HepG2 (cell line): Measurements from ENCODE around the gene CCSER1. TPM values are rescaled to one million over a fixed set of nuclear protein-coding genes. Genes with fewer than 3 reads are reported as not detected.

Experiments
- ATAC-seq: fragments of 200-7000 bp; cut with Tn5 transposase; 3 replicates; pipeline ENCODE4 v1.9.1; 2020; ENCODE audit warnings: mild to moderate bottlenecking, moderate library complexity
- BruUV-seq: library from RNA; stranded (reverse); fragments of 400-500 nt; replicated peaks from 2 replicates; lab custom pipeline; 2021; lab: Mats Ljungman, UMichigan
- CTCF ChIA-PET: fragments of 300-600 bp; formaldehyde crosslinking; extraction: SDS; loops from one replicate; lab custom pipeline; 2021; ENCODE audit warnings: low total read pairs, inconsistent platforms, low intra/inter-chr PET ratio; lab: Yijun Ruan, JAX
- POLR2A ChIA-PET: fragments of 350-600 bp; sonication (Branson Sonifier 250); formaldehyde crosslinking; loops from one replicate; lab custom pipeline; 2020; ENCODE audit warnings: antibody characterized with exemption, inconsistent platforms; lab: Yijun Ruan, JAX
- DNase-seq: peaks from one replicate; pipeline ENCODE4 v3.0.0-alpha.2; 2015; ENCODE audit warnings: low spot score
- FAIRE-seq: peaks from 3 replicates; lab custom pipeline; 2011; peaks lifted over from hg19 to GRCh38; lab: Jason Lieb, UNC
- H2AFZ ChIP-seq: one replicate; pipeline ENCODE4 v1.6.1; 2011; ENCODE audit warnings: low read length, inconsistent platforms
- H3K27ac ChIP-seq: fragments of 300-600 bp; 3 replicates; pipeline ENCODE4 v1.8.0; 2011; ENCODE audit warnings: mixed run types, mild to moderate bottlenecking, mixed read lengths, low read length, inconsistent platforms; ENCODE audit not compliant: insufficient read depth; ENCODE audit errors: extremely low read length
- H3K27me3 ChIP-seq, 2 experiments: fragments of 200-600 bp in 1 of 2; 2 replicates in 1 of 2; 3 replicates in 1 of 2; pipeline versions ENCODE4 v1.6.0 to v1.8.0; 2011; ENCODE audit warnings: low read length in 2 of 2, mild to moderate bottlenecking in 2 of 2, moderate library complexity in 2 of 2, inconsistent platforms in 1 of 2; ENCODE audit not compliant: insufficient read depth in 2 of 2, control insufficient read depth in 1 of 2
- H3K36me3 ChIP-seq, 2 experiments: fragments of 200-600 bp in 1 of 2; replicated peaks in 1 of 2; 2 replicates in 1 of 2; 3 replicates in 1 of 2; pipeline versions ENCODE4 v1.5.1 to v1.8.0; 2011; ENCODE audit warnings: low read length in 2 of 2, inconsistent platforms in 1 of 2; ENCODE audit not compliant: insufficient read depth in 2 of 2, control insufficient read depth in 1 of 2
- H3K4me1 ChIP-seq: 2 replicates; pipeline ENCODE4 v1.5.1; 2012; ENCODE audit warnings: low read length, inconsistent platforms; ENCODE audit not compliant: insufficient read depth
- H3K4me2 ChIP-seq: 2 replicates; pipeline ENCODE4 v1.6.0; 2011; ENCODE audit warnings: low read depth, low read length, inconsistent platforms
- H3K4me3 ChIP-seq, 3 experiments: fragments of 200-600 bp in 1 of 3; sonication (generic), shearing (Covaris generic) in 1 of 3; replicated peaks in 1 of 3; 2 replicates each; pipeline ENCODE4 v1.5.1; 2011 to 2016; ENCODE audit warnings: low read length in 3 of 3, inconsistent platforms in 2 of 3, low read depth in 2 of 3, mild to moderate bottlenecking in 2 of 3, control low read depth in 1 of 3, mixed read lengths in 1 of 3; ENCODE audit not compliant: insufficient read depth in 1 of 3
- H3K79me2 ChIP-seq: one replicate; pipeline ENCODE4 v1.6.1; 2011; ENCODE audit warnings: low read length, inconsistent platforms; ENCODE audit not compliant: insufficient read depth
- H3K9ac ChIP-seq: 2 replicates; pipeline ENCODE4 v1.6.0; 2011; ENCODE audit warnings: mild to moderate bottlenecking, low read depth, low read length, inconsistent platforms; ENCODE audit not compliant: insufficient read depth
- H3K9me3 ChIP-seq: 2 replicates; pipeline ENCODE4 v1.5.1; 2012; ENCODE audit warnings: mild to moderate bottlenecking, low read length
- H4K20me1 ChIP-seq: 2 replicates; pipeline ENCODE4 v1.6.0; 2011; ENCODE audit warnings: inconsistent platforms, mild to moderate bottlenecking, low read length, moderate library complexity; ENCODE audit not compliant: insufficient read depth
- BHLHE40 ChIP-seq: IDR thresholded peaks from 2 replicates; pipeline ENCODE4 v1.6.1; 2011; ENCODE audit warnings: low read length, improper control_type of control experiment
- FOXJ3 ChIP-seq: sonication (generic); formaldehyde crosslinking; IDR thresholded peaks from 2 replicates; pipeline ENCODE4 v1.4.0; 2020; ENCODE audit warnings: missing genetic modification reagents, mild to moderate bottlenecking, borderline replicate concordance
- NRL ChIP-seq: sonication (generic); formaldehyde crosslinking; IDR thresholded peaks from 2 replicates; pipeline ENCODE4 v1.5.0; 2020; ENCODE audit warnings: missing genetic modification reagents, mild to moderate bottlenecking, moderate library complexity, borderline replicate concordance
- TP53 ChIP-seq: sonication (generic); formaldehyde crosslinking; conservative IDR thresholded peaks from 2 replicates; pipeline ENCODE4 v1.4.0; 2020; ENCODE audit warnings: missing genetic modification reagents
- ZNF556 ChIP-seq: sonication (generic); formaldehyde crosslinking; IDR thresholded peaks from 2 replicates; pipeline ENCODE4 v1.4.0; 2020; ENCODE audit warnings: mild to moderate bottlenecking, missing genetic modification reagents, borderline replicate concordance
- ZNF572 ChIP-seq: sonication (generic); formaldehyde crosslinking; IDR thresholded peaks from 2 replicates; pipeline ENCODE4 v1.5.1; 2020; ENCODE audit warnings: mild to moderate bottlenecking, missing genetic modification reagents
- ZNF841 ChIP-seq: sonication (generic); formaldehyde crosslinking; IDR thresholded peaks from 2 replicates; pipeline ENCODE4 v1.8.1; 2023; ENCODE audit warnings: missing genetic modification reagents, borderline replicate concordance
- WGBS: methylation state at CpG from one replicate; pipeline ENCODE4 v1.1.6; 2017; ENCODE audit warnings: low lambda C conversion rate; 5-methylcytosine and 5-hydroxymethylcytosine counted together
- in situ Hi-C: cut with HindIII; loops from 2 replicates; pipeline ENCODE4 v1.10.0; 2017; ENCODE audit warnings: low pct_unique_long_range_greater_than_20kb; ENCODE audit not compliant: extremely low pct_ligation_motif_present
- intact Hi-C: fragments of 100-400 bp; cut with micrococcal nuclease; formaldehyde crosslinking; loops from one replicate; pipeline ENCODE4 v1.10.0; 2022; ENCODE audit not compliant: unreplicated experiment
- polyA plus RNA-seq, 8 experiments: library from polyadenylated mRNA; depleted of rRNA in 3 of 8; stranded (reverse) in 7 of 8; unstranded in 1 of 8; fragments of >200 nt; fragmentation: Illumina TruSeq in 4 of 8; extraction: Trizol in 4 of 8; gene quantifications; 2 replicates each; pipeline versions ENCODE4 v1.2.1 to v1.2.3, GENCODE V29; 2011 to 2016; ENCODE audit warnings: low read depth in 4 of 8, missing spikeins in 1 of 8, mixed read lengths in 1 of 8; ENCODE audit not compliant: insufficient read depth in 1 of 8
- total RNA-seq, 5 experiments: library from RNA; depleted of rRNA; stranded (reverse); fragments of >200 nt; fragmentation: Illumina TruSeq; extraction: Trizol; gene quantifications; 2 replicates each; pipeline ENCODE4 v1.2.3, GENCODE V29; 2016; ENCODE audit warnings: low read depth in 1 of 5
- TF ChIP-seq, protein P1 (sequence below): sonication (generic); formaldehyde crosslinking; IDR thresholded peaks from 2 replicates; pipeline ENCODE4 v1.5.0; 2020; ENCODE audit warnings: missing genetic modification reagents
- TF ChIP-seq, protein P2 (sequence below): sonication (generic); formaldehyde crosslinking; IDR thresholded peaks from 2 replicates; pipeline ENCODE4 v1.4.0; 2020; ENCODE audit warnings: missing genetic modification reagents, borderline replicate concordance
- TF ChIP-seq, protein P3 (sequence below): sonication (generic); formaldehyde crosslinking; IDR thresholded peaks from 2 replicates; pipeline ENCODE4 v1.5.0; 2020; ENCODE audit warnings: missing genetic modification reagents
- TF ChIP-seq, protein P4 (sequence below): IDR thresholded peaks from 2 replicates; pipeline ENCODE4 v1.6.1; 2018; ENCODE audit warnings: missing genetic modification reagents

The CCSER1 gene
- total and polyA plus RNA-seq, 2 of the 13 experiments (the other 11 are each of a cell fraction or from before 2014, with no cell fraction given), result not detected

GRCh38 chr4:90146306-90146705, 19.1 kb downstream of the CCSER1 start:
- no peak overlapping the region for H3K27ac ChIP-seq
- CTCF ChIA-PET, result no interaction called here
- DNase-seq, result no peak
- FAIRE-seq, result no peak
- H3K79me2 ChIP-seq, result no peaks in the 10 kb centered on the region
- H3K4me2 ChIP-seq, result no peak overlapping the region
- no peak for ATAC-seq
- no TSS peak for BruUV-seq
- no peak overlapping the region for H3K4me3 ChIP-seq
- in situ Hi-C loops (no loop called here), intact Hi-C loops (no loop called here)
- H3K36me3 ChIP-seq, result no peaks in the 10 kb centered on the region
- H3K4me1 ChIP-seq, result no peaks in the 10 kb centered on the region
- WGBS, result under 1% methylated on average over 5 of the region's 5 CpGs
- no peak overlapping the region for H3K9ac ChIP-seq
- H3K27me3 ChIP-seq, result no peaks in the 10 kb centered on the region
- H3K9me3 ChIP-seq, result no peaks in the 10 kb centered on the region
- POLR2A ChIA-PET, result no interaction called here
- H2AFZ ChIP-seq, result no peak overlapping the region
- TF ChIP-seq ZNF572 (CRISPR knock-in tag), result no peak
- TF ChIP-seq ZNF556 (CRISPR knock-in tag), result no peak
- no peak for TF ChIP-seq NRL
- TF ChIP-seq FOXJ3, result no peak
- TF ChIP-seq, protein P1, sequence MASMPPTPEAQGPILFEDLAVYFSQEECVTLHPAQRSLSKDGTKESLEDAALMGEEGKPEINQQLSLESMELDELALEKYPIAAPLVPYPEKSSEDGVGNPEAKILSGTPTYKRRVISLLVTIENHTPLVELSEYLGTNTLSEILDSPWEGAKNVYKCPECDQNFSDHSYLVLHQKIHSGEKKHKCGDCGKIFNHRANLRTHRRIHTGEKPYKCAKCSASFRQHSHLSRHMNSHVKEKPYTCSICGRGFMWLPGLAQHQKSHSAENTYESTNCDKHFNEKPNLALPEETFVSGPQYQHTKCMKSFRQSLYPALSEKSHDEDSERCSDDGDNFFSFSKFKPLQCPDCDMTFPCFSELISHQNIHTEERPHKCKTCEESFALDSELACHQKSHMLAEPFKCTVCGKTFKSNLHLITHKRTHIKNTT (CRISPR knock-in tag), result no peak
- TF ChIP-seq ZNF841 (CRISPR knock-in tag), result no peak
- H4K20me1 ChIP-seq, result no peaks in the 10 kb centered on the region

GRCh38 chr4:90148574-90149148, 21.5 kb downstream of the CCSER1 start:
- in situ Hi-C loops, result no loop called here
- 0% methylated on average over 2 of the region's 2 CpGs for WGBS
- intact Hi-C loops, result loop anchor here (2.0 kb wide), 1 partner anchor 48 kb away; no protein-coding TSS in a partner anchor
- H3K79me2 ChIP-seq, result no peaks in the 10 kb centered on the region
- ChIA-PET CTCF (no interaction called here), POLR2A (no interaction called here)
- H3K9me3 ChIP-seq, result no peaks in the 10 kb centered on the region
- H3K4me3 ChIP-seq, result no peak overlapping the region
- BruUV-seq, result no TSS peak
- H4K20me1 ChIP-seq, result no peaks in the 10 kb centered on the region
- no peak for FAIRE-seq
- H3K4me1 ChIP-seq, result no peaks in the 10 kb centered on the region
- no peak overlapping the region for H3K9ac ChIP-seq
- DNase-seq, result no peak
- H3K27me3 ChIP-seq, result no peaks in the 10 kb centered on the region
- no peak overlapping the region for H3K4me2 ChIP-seq
- H3K27ac ChIP-seq, result no peak overlapping the region
- H2AFZ ChIP-seq, result no peak overlapping the region
- no peak for ATAC-seq
- H3K36me3 ChIP-seq, result no peaks in the 10 kb centered on the region
- TF ChIP-seq TP53 (CRISPR knock-in tag), result no peak
- TF ChIP-seq, protein P2, sequence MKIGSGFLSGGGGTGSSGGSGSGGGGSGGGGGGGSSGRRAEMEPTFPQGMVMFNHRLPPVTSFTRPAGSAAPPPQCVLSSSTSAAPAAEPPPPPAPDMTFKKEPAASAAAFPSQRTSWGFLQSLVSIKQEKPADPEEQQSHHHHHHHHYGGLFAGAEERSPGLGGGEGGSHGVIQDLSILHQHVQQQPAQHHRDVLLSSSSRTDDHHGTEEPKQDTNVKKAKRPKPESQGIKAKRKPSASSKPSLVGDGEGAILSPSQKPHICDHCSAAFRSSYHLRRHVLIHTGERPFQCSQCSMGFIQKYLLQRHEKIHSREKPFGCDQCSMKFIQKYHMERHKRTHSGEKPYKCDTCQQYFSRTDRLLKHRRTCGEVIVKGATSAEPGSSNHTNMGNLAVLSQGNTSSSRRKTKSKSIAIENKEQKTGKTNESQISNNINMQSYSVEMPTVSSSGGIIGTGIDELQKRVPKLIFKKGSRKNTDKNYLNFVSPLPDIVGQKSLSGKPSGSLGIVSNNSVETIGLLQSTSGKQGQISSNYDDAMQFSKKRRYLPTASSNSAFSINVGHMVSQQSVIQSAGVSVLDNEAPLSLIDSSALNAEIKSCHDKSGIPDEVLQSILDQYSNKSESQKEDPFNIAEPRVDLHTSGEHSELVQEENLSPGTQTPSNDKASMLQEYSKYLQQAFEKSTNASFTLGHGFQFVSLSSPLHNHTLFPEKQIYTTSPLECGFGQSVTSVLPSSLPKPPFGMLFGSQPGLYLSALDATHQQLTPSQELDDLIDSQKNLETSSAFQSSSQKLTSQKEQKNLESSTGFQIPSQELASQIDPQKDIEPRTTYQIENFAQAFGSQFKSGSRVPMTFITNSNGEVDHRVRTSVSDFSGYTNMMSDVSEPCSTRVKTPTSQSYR (CRISPR knock-in tag), result no peak
- no peak for TF ChIP-seq BHLHE40
- TF ChIP-seq, protein P3, sequence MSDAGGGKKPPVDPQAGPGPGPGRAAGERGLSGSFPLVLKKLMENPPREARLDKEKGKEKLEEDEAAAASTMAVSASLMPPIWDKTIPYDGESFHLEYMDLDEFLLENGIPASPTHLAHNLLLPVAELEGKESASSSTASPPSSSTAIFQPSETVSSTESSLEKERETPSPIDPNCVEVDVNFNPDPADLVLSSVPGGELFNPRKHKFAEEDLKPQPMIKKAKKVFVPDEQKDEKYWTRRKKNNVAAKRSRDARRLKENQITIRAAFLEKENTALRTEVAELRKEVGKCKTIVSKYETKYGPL, result no peak
- TF ChIP-seq, protein P4, sequence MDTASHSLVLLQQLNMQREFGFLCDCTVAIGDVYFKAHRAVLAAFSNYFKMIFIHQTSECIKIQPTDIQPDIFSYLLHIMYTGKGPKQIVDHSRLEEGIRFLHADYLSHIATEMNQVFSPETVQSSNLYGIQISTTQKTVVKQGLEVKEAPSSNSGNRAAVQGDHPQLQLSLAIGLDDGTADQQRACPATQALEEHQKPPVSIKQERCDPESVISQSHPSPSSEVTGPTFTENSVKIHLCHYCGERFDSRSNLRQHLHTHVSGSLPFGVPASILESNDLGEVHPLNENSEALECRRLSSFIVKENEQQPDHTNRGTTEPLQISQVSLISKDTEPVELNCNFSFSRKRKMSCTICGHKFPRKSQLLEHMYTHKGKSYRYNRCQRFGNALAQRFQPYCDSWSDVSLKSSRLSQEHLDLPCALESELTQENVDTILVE (CRISPR knock-in tag), result no peak
